ENCODE results near the gene IZUMO4.

IZUMO4 gene

DNA sequence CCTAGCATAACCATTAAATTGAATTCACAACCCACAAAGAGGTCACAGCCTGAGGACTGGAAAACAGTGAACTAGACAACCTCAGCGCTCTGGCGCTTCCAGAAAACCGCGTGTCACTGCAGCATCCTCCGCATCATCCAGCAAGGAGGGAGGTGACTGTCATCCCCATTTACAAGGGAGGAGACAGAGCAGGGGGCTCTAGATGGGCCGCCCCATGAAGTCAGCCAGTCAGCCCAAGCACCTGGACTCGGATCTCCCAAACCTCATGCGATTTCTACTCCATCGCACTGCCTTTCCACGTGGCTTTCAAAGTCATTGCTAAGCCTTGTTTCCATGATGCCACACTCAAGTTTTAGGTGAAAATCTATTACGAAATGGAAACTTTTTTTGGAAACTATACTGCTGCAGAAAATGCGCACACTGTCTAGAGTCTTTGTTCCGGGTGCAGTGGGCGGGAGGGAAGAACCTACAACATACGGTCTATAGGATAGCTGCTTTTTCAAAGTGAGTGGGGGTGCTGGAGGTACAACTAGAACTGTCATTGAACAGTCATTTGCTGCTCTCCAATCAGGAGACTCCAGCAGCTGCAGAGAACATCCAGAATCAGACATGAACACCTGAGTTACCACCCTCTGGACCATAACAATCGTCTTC lies 51.9 kb downstream of the IZUMO4 start:
- no peak for DNase-seq (ENCODE audit: low spot score)

Measured in RKO (cell line).